ENCODE data around the gene CCNQ. TPM values are rescaled to one million over a fixed set of nuclear protein-coding genes. Genes with fewer than 3 reads are reported as not detected.

Gene CCNQ
- total RNA-seq, 4 donors from 2014 or later: 18.0 to 32.2 (median 23.9) TPM

GRCh38 chrX:153551135-153551534 is 47.8 kb downstream of the CCNQ start:
- Histone ChIP-seq H3K36me3 (no peaks in the 10 kb centered on the region), H3K27ac (no peak overlapping the region), H3K27me3 (peaks cover 0 to 8% (median 0%) of the 10 kb centered on the region in 4 donors), H3K4me3 (no peak overlapping the region), H3K9me3 (no peaks in the 10 kb centered on the region), H3K4me1 (no peaks in the 10 kb centered on the region)
- intact Hi-C loops (cut with DNase I): no loop called here
- TF ChIP-seq, protein P1, sequence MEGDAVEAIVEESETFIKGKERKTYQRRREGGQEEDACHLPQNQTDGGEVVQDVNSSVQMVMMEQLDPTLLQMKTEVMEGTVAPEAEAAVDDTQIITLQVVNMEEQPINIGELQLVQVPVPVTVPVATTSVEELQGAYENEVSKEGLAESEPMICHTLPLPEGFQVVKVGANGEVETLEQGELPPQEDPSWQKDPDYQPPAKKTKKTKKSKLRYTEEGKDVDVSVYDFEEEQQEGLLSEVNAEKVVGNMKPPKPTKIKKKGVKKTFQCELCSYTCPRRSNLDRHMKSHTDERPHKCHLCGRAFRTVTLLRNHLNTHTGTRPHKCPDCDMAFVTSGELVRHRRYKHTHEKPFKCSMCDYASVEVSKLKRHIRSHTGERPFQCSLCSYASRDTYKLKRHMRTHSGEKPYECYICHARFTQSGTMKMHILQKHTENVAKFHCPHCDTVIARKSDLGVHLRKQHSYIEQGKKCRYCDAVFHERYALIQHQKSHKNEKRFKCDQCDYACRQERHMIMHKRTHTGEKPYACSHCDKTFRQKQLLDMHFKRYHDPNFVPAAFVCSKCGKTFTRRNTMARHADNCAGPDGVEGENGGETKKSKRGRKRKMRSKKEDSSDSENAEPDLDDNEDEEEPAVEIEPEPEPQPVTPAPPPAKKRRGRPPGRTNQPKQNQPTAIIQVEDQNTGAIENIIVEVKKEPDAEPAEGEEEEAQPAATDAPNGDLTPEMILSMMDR (IDR thresholded peaks at IDR 0.05): no peak
- no peak for TF ChIP-seq POLR2A (IDR thresholded peaks at IDR 0.05)
- DNase-seq: no peak
- WGBS, 2 donors: 68 to 85% methylated on average over 3 to 5 of the region's 5 CpGs

DNA sequence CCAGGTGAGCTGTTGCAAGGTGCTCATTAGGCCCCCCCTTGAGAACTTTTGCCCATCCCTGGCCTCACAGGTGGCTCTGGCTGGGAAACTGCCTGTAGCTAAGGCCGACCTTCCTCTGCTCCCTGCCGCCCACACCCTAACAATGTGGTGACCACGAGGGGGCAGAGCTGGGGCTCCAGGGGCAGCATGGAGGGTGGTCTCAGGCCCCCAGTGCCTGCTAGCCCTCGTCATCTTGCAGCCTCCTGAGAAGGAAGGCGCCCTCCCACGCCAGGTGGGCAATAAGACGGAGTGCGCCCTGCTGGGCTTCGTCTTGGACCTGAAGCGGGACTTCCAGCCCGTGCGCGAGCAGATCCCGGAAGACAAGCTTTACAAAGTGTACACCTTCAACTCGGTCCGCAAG is 49.1 kb downstream of the CCNQ start:
- Histone ChIP-seq H3K27me3 (no peaks in the 10 kb centered on the region), H3K4me3 (no peak overlapping the region), H3K36me3 (no peaks in the 10 kb centered on the region), H3K27ac (no peak overlapping the region), H3K9me3 (no peaks in the 10 kb centered on the region), H3K4me1 (no peaks in the 10 kb centered on the region)
- WGBS, 2 donors: 96% methylated on average over 9 of the region's 16 CpGs; no CpG with 5 or more reads in 1 of the 2 donors
- DNase-seq: no peak
- TF ChIP-seq, protein P1 (IDR thresholded peaks at IDR 0.05): no peak
- intact Hi-C loops (cut with DNase I): no loop called here

DNA sequence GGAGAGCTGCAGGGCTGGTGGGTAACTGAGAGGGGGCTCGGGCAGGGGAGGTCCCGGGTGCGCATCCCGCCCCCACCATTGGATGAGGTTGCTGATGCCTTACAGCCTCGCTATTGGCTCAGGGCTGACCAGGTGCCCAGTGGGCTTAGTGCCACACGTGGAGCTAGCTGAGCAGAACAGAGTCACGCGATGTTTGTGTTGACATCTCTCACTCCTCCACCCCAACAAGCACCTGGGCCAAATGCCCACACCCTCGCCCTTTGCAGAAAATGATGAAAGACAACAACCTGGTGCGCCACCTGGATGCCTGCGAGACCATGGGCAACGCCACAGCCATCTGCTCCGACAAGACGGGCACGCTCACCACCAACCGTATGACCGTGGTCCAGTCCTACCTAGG is 49.7 kb downstream of the CCNQ start:
- H3K9me3 ChIP-seq: no peaks in the 10 kb centered on the region
- intact Hi-C loops (cut with DNase I): no loop called here
- H3K4me1 ChIP-seq: no peaks in the 10 kb centered on the region
- no peaks in the 10 kb centered on the region for H3K27me3 ChIP-seq
- DNase-seq: no peak
- WGBS, 2 donors: 87% methylated on average over 5 of the region's 17 CpGs; no CpG with 5 or more reads in 1 of the 2 donors
- TF ChIP-seq, protein P1 (IDR thresholded peaks at IDR 0.05): no peak
- TF ChIP-seq POLR2A (IDR thresholded peaks at IDR 0.05): no peak
- H3K36me3 ChIP-seq: no peaks in the 10 kb centered on the region
- H3K4me3 ChIP-seq: no peak overlapping the region
- no peak overlapping the region for H3K27ac ChIP-seq

DNA sequence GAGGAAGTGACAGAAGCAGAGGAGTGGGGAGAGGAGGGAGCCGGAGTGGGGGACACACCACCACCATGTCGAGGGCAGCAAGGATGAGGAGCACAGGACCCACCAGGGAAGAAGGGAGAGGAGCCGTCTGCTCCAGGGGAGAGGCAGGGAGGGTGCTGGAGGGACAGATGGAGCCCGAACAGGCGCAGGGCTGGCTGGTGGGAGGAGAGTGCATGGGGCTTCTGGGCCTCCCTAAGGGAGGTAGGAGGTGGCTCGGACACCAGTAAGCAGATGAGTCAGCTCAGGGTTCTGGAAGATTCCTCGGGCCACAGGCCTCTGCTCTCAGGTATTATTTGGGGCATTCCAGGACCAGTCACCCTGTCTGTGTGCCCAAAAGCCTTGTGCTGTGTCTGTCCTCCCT is 51.7 kb downstream of the CCNQ start:
- Histone ChIP-seq H3K4me3 (no peak overlapping the region), H3K4me1 (no peaks in the 10 kb centered on the region), H3K27me3 (no peaks in the 10 kb centered on the region), H3K9me3 (no peaks in the 10 kb centered on the region), H3K36me3 (no peaks in the 10 kb centered on the region), H3K27ac (no peak overlapping the region)
- WGBS, 2 donors: 67% methylated on average over 6 of the region's 7 CpGs; no CpG with 5 or more reads in 1 of the 2 donors
- no peak for DNase-seq
- TF ChIP-seq, protein P1 (IDR thresholded peaks at IDR 0.05): no peak
- no peak for TF ChIP-seq POLR2A (IDR thresholded peaks at IDR 0.05)
- intact Hi-C loops (cut with DNase I): no loop called here

DNA sequence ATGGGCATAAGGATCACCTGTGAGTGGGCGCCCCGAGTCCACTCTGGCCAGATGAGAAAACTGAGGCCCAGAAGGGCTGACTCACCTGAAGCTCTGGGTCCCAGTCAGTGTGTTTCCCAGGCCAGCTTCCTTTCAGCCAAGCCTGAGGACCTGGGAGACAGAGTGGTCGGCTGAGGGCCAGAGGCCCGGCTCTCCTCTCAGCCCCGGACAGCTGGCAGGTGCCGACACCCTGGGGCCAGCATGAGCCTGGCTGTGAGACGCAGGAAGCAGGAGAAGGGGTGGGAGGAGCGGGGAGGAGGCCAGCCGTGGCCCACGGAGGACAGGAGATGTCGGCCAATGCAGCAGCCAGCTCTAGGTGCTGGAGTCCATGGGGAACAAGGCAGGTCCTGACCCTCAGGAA is 52.6 kb downstream of the CCNQ start:
- H3K9me3 ChIP-seq: no peaks in the 10 kb centered on the region
- H3K4me1 ChIP-seq: no peaks in the 10 kb centered on the region
- no peak overlapping the region for H3K4me3 ChIP-seq
- intact Hi-C loops (cut with DNase I): no loop called here
- no peak for DNase-seq
- H3K27ac ChIP-seq: no peak overlapping the region
- H3K27me3 ChIP-seq: no peaks in the 10 kb centered on the region
- TF ChIP-seq, protein P1 (IDR thresholded peaks at IDR 0.05): no peak
- TF ChIP-seq POLR2A (IDR thresholded peaks at IDR 0.05): no peak
- H3K36me3 ChIP-seq: no peaks in the 10 kb centered on the region
- WGBS, 2 donors: 73 to 86% methylated on average over 2 to 6 of the region's 11 CpGs
